Neutrophil (primary cell): Measurements from ENCODE around the gene BCDIN3D.

Experiments used
- H3K27ac ChIP-seq: fragments of 200-600 bp; sonication (generic); 2 replicates; pipeline ENCODE4 v1.5.1; 2016; ENCODE audit warnings: mild to moderate bottlenecking, moderate library complexity
- H3K27me3 ChIP-seq: fragments of 200-600 bp; sonication (generic); 2 replicates; pipeline ENCODE4 v1.6.0; 2016; ENCODE audit warnings: mild to moderate bottlenecking
- H3K36me3 ChIP-seq: fragments of 200-600 bp; sonication (generic); 2 replicates; pipeline ENCODE4 v1.5.1; 2017
- H3K4me1 ChIP-seq, 2 experiments: fragments of 200-600 bp in 1 of 2; sonication (generic) in 1 of 2; 1 replicate in 1 of 2; 2 replicates in 1 of 2; pipeline versions ENCODE4 v1.5.1 to v1.6.1; 2013 to 2016; ENCODE audit warnings: low read depth in 1 of 2, low read length in 1 of 2, mild to moderate bottlenecking in 1 of 2, moderate library complexity in 1 of 2; ENCODE audit not compliant: control insufficient read depth in 1 of 2, insufficient read depth in 1 of 2
- H3K4me3 ChIP-seq, 2 experiments: fragments of 200-600 bp in 1 of 2; sonication (generic) in 1 of 2; 1 replicate in 1 of 2; 2 replicates in 1 of 2; pipeline ENCODE4 v1.5.1; 2013 to 2016; ENCODE audit warnings: low read depth in 1 of 2, low read length in 1 of 2, mild to moderate bottlenecking in 1 of 2, moderate library complexity in 1 of 2
- H3K9me3 ChIP-seq: fragments of 200-600 bp; sonication (generic); 2 replicates; pipeline ENCODE4 v1.5.1; 2016
- TF ChIP-seq, protein P1 (sequence below): fragments of 200-600 bp; sonication (generic); IDR thresholded peaks from 2 replicates; pipeline ENCODE4 v1.5.1; 2016; ENCODE audit warnings: antibody characterized with exemption

BCDIN3D gene

DNA sequence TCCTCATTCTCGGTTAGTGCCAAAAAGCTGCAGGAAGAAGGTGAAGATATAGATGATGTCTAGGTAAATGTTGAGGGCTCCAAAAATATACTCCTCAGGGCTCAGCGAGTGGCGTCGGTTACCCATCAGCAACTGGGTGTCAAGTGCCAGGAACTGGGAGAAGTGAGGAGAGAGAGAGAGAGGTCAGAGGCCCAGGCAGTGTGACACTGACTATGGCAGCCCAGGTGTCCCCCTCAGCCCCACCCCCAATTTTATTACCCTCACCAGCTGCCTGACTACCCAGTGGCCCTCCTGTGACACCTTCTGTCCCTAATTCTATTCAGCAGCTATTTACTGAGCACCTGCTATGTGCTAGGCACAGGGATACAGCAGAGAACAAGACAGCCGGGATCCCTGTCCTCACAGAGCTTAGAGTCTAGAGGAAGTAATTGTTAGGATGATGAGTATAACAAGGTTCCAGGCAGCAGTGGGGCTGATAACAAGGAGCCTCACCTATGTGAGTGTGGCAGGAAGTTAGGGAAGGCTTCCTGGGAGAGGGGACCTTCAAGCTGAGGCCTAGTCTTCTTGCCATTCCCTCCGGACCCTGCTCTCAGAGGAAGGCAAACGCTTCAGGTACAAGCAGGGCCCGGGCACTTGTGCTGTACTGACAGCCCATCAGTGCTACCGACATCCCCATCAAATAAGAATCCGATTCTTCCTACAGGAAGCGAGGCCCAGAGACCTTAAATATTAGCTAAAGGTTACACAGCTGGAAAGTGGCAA, 27.8 kb upstream of the BCDIN3D start:
- H3K4me1 ChIP-seq, result peaks cover 0 to 4% of the 10 kb centered on the region in 2 experiments

DNA sequence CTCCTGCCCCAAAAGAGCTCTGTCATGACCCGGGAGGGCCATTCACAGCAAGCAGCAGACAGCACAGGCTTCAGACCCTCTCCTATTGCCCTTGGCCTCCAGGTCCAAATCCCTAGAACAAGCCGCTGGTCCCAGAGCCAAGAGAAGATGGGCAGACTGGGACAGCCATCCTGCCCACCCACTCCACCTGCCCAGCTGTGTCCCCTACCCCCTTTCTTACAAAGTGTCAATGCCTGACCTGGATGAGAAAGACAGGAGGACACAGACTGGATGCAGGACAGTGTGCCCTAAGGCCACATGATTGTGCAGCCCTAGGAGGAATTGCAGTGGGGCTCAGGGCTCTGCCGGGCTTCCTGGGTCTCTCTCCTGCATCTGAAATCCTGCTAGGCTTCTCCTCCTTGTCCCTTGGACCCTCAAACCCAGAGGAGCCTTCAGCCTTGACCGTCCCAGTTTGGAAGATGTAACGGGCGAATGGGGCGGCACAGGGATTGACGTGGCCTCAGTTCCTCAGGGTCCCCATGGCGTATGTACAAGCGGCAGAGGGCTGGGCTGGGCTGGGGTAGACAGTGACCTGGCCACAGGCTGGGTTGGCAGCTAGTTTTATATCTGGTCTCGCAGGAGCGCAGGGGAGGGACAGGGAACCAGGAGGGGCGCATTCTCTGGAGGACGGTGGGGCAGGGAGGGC, 27.1 kb upstream of the BCDIN3D start:
- H3K4me1 ChIP-seq, result peaks cover 0 to 4% of the 10 kb centered on the region in 2 experiments
- TF ChIP-seq, protein P1, sequence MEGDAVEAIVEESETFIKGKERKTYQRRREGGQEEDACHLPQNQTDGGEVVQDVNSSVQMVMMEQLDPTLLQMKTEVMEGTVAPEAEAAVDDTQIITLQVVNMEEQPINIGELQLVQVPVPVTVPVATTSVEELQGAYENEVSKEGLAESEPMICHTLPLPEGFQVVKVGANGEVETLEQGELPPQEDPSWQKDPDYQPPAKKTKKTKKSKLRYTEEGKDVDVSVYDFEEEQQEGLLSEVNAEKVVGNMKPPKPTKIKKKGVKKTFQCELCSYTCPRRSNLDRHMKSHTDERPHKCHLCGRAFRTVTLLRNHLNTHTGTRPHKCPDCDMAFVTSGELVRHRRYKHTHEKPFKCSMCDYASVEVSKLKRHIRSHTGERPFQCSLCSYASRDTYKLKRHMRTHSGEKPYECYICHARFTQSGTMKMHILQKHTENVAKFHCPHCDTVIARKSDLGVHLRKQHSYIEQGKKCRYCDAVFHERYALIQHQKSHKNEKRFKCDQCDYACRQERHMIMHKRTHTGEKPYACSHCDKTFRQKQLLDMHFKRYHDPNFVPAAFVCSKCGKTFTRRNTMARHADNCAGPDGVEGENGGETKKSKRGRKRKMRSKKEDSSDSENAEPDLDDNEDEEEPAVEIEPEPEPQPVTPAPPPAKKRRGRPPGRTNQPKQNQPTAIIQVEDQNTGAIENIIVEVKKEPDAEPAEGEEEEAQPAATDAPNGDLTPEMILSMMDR, result no peak
- H3K36me3 ChIP-seq, result no peaks in the 10 kb centered on the region
- peaks cover 42% of the 10 kb centered on the region for H3K27me3 ChIP-seq
- H3K27ac ChIP-seq, result no peak overlapping the region
- no peaks in the 10 kb centered on the region for H3K9me3 ChIP-seq
- no peak overlapping the region for H3K4me3 ChIP-seq

More for the DNA sequence above, 27.8 kb upstream of the BCDIN3D start:
- H3K9me3 ChIP-seq, result no peaks in the 10 kb centered on the region
- H3K4me3 ChIP-seq, result no peak overlapping the region
- peaks cover 39% of the 10 kb centered on the region for H3K27me3 ChIP-seq
- H3K27ac ChIP-seq, result no peak overlapping the region
- no peaks in the 10 kb centered on the region for H3K36me3 ChIP-seq
- TF ChIP-seq, protein P1, result no peak

DNA sequence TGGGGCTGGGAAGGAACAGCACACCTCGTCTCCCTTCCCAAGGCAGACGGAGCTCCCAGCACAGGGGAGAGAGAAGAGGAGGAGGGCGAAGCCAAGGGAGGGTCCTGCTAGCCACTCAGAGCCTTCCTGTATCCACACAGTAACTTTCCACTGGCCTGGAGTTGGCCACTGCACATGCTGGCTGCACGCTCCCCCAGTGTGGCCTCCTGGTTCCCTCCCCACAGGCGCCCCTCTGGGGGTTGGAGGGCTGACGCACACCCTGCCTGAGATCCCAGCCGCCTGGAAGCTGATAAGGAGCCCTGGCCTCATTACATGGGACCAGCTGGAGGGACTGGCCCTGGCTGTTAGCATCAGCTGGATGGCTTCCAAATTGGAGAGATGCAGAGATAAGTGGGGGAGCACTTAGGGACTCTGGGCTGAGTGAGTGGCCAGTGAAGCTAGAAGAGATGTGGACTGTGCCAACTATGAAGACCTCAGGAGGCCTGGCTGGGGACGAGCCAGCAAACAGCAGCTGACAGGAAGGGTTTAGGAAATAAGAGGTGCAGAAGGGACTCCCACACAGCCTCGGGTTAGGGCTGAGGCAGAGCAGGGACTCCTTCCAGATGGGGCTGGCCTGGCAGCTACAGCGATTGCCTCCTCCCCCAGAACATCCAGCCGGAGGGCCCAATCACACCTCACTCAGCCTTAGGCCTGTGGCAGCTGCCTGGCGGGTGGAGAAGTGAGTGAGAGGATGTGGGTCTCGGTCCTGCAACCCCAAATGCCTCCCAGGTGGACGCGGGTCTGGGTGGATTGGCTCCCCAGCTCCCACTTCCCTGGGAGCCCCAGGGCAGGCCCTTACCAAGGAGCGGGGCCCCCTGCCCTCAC, 26.3 kb upstream of the BCDIN3D start:
- peaks cover 43% of the 10 kb centered on the region for H3K27me3 ChIP-seq
- peaks cover 0 to 4% of the 10 kb centered on the region in 2 experiments for H3K4me1 ChIP-seq
- no peak overlapping the region for H3K4me3 ChIP-seq
- no peak overlapping the region for H3K27ac ChIP-seq
- H3K9me3 ChIP-seq, result no peaks in the 10 kb centered on the region
- TF ChIP-seq, protein P1, result no peak
- H3K36me3 ChIP-seq, result no peaks in the 10 kb centered on the region

DNA sequence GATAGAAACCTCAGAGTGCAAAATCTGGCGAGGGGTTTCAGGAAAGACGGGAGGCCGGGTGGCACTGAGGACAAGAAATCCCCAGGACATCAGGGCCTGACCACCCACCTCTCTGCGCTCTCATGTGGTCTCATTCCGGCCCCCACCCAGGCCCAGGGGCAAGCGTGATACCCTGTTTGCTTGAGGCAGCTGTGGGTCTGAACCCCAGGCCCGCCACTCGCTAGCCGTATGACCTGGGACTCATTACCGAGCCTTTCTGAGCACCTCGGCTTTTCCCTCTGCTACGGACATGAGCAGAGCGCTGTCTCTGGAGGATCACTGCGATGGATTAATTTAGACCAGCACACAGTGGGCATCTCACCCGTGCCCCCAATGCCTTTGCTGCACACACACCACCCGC, 25.5 kb upstream of the BCDIN3D start:
- Histone ChIP-seq H3K27me3 (peaks cover 45% of the 10 kb centered on the region), H3K36me3 (no peaks in the 10 kb centered on the region), H3K27ac (no peak overlapping the region), H3K9me3 (no peaks in the 10 kb centered on the region), H3K4me1 (peaks cover 0 to 4% of the 10 kb centered on the region in 2 experiments), H3K4me3 (no peak overlapping the region)
- TF ChIP-seq, protein P1, result no peak

DNA sequence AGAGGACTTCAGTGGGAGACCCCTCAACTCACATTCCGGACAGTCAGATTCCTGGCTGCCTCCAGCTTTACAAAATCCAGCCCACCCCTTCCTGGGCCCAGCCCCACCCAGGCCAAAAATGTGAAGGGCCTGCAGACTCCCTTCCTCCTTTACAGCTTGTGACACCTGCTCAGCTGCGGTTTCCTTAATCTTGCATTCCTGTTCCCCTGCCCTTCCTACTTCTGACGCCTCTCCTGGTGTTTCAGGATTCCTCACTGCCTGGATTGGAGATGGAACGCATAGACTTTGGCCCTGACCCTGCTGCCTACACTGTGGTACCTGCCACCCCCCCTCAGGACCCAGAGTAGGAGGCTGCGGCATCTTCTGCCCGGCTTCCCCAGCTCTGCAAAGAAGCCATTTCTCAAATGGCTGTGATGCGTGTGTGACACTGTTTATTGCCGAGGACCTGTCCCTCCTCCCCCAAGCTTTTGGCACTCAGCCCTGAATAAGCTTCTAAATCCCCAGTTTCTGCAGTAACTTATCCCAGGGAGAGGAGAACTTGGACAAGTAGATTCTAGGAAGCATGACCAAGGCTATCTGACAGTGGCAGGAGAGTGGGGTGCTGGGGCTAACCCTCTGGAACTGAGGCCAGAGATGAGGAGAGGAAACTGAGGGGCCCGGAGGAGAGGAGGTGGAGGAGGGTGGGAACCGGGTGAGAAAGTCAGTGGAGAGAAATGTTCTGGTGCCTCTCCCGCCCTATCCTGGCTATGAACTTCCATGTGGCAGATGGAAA, 24.9 kb upstream of the BCDIN3D start:
- H3K27ac ChIP-seq, result no peak overlapping the region
- peaks cover 45% of the 10 kb centered on the region for H3K27me3 ChIP-seq
- H3K9me3 ChIP-seq, result no peaks in the 10 kb centered on the region
- TF ChIP-seq, protein P1, result no peak
- H3K36me3 ChIP-seq, result no peaks in the 10 kb centered on the region
- H3K4me3 ChIP-seq, result no peak overlapping the region
- H3K4me1 ChIP-seq, result peaks cover 0 to 4% of the 10 kb centered on the region in 2 experiments
